ENCODE data around the gene GSTM3.
A peak's percentile ranks its signal among the peaks of the same experiment; 100 is the strongest.
"Not testable (repeated sequence)": the region's sequence is repeated elsewhere in the genome, so short reads cannot be mapped to it uniquely, and the experiment has no call there.

The GSTM3 gene

DNA sequence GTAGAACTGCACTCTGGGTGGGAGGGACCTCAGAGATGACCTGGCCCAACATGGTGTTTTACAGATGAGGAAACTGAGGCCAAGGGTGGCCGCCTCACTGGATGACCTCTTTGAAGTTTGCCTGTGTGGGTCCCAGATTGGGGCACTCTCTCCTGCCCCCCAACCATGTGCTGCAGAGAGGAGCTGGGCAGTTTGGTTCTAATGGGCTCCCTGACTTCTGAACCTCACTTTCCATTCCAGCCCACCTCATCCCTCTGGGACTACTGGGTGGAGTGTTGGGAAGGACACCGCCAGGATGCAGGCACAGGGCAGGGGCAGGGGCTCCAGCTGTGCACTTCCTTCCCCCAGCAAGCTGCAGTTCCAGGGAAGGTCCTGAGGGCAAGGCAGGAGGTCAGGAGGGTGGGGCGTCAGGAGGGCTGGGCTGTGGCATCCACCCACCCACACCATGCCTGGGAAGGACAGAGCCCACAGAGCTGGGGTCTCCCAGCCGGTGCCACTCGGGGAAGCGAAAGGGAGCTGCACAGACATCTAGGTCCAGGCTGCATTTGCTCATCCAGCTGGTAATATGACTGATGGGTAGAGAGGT lies 33.2 kb upstream of the GSTM3 start:
- no peak for DNase-seq

DNA sequence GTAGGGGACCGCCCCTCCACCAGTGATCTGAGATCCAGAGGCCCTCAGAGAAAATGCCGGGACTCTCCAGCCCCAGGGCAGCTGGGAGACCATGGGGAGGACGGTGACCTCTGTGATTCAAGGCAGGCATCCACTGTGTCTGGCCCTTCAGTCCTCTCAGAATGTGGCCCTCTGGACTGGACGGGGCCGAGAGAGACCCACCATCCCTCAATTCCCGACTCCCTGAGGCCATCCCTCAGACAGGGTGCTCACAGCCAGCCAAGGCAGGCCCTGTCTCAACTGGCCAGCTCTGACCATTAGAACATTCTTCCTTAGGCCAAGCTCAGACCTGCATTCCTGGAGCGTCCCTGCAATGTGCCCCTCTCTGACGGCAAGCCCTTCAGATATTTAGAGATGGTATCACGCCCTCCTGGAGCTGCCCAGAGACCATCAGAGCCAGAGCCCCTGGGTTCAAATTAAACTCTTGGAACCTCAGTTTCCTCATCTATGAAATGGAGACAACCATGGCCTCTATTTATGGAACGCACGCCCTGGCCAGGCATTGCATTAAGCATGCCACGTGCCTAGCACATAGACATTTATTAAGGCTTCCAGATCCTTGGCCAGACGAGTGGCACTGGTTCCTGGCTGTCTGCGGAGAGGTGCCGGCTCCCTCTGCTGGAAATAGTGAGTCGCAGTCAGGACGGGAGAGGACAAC lies 32.5 kb upstream of the GSTM3 start:
- DNase-seq, result peak; percentile 41

DNA sequence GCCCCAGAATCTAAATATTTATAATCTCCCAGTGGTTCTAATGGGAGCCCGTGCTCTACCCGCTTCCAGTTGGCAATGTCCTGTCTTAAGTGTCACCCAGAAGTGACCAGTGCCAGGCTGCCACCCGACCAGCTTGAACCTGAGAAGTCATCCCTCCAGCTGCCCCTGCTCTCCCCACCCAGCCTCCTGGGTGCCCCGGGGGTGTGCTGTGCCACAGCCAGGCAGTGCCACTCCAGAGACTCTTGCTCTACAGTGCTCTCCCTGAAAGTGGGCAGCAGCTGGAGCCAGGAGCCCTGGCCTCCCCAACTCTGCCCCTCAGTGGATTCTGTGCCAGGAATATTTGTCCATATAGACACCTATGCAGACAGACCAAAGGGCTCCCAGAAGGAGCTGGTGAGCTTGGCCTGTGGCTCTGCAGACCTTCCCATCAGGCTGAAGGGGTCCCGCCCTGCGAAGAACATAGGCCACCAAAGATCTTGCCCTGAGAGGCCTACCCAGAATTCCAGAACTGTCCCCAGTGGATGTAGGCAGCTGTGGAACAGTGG lies 31.9 kb upstream of the GSTM3 start:
- no peak for DNase-seq

DNA sequence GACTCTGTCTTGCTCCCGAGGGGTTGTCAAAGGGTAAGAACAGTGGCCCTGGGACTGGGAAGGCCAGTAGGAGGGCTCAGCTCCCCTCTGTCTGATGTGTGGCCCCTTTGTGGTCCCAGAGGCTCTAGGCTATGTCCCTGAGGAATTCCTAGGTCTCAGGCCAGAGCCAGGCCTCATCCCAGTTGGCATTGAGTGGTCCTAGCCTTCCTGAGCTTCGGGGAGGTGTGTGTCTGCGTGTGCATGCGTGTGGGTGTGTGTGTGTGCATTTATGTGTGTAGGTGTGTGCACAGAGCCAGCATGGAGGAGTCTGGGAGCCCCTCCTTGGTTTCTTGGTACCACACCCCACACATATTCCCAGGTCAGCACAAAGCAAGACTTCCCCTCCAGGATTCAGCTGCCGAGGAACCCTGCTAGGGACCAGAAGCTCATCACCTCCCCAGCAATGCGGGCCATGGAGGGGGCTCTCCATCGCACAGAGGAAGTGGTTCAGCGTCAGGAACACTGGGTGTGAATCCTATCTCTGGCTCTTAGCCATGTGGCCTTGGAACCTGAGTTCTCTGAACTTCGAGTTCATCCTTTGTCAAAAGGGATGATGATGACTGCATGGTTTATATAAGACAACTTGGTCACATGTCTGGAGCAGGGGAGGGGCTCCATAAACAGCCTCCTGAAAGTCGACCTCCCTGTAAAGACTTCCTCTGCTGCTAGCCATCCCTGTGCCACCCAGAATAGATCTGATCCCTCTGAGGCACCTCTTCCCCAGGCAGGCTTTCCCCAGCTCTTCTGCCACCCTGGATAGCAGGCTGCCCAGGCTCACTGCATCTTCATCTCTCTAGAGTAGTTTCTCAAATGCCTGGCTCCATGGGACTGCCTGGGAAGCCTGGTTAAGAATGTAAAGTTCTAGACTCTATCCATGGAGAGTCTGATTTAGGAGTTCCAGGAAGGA lies 31.1 kb upstream of the GSTM3 start:
- DNase-seq, result no peak

DNA sequence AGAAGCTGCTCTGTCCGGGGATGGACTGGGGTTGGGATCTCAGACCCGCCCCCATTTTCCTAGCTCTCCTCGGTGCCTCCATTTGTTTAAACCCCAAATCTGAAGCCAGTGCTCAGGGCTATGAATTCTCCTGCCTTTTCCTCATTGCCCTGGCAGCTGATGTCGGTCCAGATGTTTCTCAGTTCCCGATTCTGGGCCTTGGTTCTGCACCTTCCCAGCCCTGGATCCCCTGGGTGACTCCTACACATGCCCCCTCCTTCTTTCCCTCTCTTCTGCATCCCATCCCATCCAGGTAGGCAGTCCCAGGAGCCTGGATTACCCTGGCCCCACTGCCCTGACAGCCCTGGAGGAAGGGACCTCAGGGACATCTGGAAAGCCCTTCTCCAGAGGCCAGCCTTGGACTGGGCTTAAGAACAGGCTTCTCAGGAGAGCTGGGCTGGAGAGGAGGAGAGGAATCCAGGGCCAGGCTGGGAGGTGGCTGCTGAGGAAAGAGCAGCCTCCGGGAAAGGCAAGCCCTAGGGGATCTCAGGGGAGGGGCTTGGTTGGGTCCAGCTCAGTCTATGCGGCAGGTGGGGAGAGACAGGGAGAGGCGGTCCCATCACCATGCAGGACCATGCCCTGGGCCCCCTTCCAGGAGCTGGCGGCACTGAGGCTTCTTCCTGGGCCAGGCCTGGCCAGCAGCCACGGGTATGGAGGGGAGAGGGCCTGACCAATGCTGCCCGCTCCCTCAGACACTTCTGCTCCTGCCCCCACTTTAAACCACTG lies 29.7 kb upstream of the GSTM3 start:
- no peak for DNase-seq

DNA sequence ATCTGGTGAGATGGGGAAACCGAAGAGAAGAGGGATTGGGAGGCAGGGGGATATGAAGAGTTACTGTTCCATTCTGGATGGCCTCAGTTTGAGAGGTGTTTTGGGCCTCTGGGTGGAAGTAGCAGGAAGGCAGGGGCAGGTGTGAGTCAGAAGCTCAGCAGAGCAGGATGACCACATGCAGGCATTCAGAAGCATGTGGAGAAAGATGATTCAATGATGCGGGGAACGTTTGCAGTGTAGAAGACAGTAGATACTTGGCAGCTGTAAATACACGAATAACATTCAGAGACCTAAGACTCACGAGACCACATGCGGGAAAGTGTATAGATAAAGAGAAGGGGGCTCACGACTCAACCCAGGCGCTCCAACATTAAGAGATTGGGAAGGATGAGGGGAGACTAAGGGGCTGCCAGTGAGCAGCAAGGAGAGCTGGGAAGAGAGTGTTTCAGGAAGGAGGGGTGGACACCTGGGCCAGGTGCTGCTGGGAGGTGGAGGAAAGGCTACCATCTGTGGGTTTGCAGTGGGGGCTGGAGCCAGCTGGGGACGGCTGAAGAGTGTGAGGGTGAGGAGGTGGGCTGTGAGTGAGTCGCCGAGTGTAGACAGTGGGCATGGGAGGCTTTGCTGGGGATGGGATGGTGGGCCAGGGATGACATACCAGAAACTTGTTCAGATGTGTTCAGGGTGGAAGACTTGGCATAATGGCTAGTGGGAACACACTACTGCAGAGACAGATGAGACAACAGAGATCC lies 28.7 kb upstream of the GSTM3 start:
- no peak for DNase-seq

DNA sequence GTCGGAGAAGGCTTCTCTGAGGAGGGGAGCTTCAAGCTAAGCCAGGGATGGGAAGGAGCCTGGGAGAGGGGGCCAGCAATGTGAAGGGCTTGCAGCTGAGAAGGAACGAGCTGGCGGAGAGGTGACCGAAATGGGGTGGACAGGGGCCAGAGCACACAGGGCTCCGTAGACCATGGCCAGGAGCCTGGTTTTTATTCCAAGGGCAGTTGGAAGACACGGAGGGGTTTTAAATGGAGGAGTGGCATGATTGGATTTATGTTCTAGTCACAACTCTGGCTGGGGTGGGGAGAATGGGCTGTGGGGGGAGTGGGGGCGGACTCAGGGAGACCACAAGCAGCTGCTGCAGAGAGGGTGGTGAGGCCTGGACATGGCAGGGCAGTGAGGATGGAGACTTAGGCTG lies 28.0 kb upstream of the GSTM3 start:
- no peak for DNase-seq

DNA sequence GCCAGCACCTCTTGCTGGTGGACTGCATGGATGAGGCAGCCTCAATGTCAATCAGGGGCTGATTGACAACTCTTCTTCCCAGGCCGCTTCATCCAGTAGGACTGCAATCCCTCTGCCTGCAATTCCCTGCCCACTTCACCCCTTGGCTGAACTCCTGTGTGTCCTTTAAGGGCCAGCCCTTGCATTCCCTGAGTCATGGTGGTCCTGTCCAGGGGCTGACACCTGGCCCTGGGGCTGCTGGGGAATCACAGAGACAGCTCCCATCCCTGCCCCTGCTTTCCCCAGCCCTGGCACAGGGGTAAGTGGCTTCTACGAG lies 27.5 kb upstream of the GSTM3 start:
- DNase-seq, result no peak

DNA sequence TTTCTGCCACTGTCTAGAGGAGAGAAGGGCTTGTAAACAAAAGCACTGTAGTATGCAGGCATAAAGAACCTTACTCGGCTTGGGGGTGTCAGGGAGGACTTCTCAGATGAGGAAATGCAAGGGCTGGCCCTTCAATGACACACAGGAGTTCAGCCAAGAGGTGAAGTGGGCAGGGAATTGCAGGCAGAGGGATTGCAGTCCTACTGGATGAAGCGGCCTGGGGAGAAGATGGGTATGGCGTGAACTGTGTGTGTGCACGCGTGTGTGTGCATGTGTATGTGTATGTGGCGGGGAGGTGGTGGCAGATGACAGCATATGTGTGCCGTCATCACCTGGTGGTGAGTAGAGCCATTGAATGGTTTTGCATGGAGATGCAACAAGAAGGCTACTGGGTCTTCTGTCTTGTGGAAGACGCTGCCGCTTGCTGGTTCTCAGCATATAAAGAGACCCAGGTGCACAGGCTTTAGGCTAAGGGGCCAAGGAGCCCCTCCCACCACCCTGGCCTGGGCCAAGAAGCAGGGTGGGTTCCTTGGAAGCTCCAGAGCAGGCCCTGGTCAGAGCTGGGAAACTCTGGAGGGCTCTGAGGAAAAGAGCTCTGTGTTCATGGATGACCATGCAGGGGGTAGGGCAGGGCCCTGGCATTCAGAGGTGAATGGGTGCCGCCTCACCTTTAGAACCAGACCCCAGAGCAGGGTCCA lies 26.9 kb upstream of the GSTM3 start:
- no peak for DNase-seq

- not testable (repeated sequence) for DNase-seq
These were observed 26.3 kb upstream of the GSTM3 start for GRCh38 chr1:109766991-109767636.

- DNase-seq, result no peak
These were observed 25.2 kb upstream of the GSTM3 start for GRCh38 chr1:109765896-109766615.

- DNase-seq, result no peak
These were observed 24.6 kb upstream of the GSTM3 start for GRCh38 chr1:109765483-109765815.

DNA sequence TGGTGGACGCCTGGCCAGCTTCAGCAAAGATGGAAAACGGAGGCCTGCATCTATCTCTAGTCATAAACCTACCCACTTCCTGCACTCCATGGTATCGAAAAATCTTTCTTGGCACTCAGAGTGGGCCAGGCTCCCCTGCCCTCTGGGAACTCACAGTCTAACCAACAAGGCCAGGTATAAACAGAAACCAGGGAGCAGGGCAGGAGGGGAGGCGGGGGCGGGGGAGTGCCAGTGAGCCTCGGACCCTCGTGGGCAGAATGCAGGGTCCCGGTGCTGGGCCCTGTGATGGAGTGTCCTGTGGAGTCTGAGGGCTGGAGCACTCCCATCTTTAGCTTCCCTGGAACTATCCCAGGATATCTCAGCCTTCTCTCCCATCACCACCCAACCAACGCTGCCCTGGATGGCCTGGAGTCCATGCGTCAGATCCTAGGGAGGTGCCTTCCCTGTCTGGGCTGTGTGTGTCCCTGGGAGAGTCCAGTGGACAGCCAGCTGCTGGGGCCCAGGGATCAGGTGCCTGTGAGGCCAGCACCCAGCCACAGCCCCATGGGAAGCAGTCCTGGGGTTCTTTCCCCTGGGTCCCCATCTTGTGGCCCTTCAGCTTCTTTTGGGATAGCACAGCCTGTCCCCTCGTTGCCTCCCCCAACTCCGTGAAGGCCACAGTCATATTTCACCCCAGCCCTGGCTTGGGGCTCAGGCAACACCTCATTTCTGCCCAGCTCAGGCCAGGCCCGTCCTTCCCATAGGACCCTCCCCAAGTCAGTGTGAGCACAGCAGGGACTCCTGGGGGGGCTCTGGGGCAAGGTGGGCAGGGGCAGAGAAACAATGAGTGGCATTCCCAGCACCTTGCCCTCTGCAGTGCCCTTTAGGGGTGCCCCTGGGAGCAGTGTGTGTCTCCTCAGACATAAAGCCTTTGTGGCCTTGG lies 24.0 kb upstream of the GSTM3 start:
- no peak for DNase-seq

DNA sequence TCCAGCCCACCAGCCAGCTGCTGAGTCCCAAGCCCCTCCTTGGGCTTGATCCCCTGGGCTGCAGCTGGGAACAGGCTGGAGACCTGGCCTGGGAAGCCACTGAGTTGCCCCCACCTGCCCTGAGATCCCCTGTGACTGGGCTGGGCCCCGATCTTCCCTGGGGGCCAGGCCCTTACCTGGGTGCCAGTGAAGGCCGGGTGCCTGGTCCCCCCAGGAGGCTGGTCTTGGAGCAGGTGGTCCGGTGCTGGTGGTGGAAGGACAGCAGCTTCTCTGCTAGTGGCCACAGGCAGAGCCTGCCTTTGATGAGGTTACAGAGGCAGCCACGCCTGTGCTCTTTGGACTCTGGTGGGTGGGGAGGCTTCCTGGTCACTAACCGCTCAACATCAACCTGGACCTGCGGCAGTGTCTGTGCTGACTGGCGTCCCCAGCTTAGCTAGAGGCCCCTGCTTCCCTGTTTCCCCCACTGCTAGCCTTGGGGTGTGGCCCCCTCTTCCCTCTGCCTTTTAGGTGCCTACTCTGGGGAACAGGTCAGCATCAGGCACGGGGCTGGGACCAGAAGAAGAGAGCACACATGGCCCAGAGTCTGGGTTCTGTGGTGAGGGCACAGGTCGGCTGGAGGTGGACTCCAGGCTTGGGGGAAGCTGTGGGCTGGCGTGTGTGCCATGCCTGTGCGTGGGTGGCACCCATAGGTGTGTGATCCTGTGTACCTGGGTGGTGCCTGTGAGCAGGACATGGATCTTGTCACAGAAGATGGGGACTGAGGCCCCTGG lies 23.0 kb upstream of the GSTM3 start, which contains the start of gene EPS8L3:
Gene EPS8L3, minus strand, starts transcription at position 278 of the 770 bp plus-strand sequence. CDS start 2,174 bp downstream, outside the sequence.
- no peak for DNase-seq

DNA sequence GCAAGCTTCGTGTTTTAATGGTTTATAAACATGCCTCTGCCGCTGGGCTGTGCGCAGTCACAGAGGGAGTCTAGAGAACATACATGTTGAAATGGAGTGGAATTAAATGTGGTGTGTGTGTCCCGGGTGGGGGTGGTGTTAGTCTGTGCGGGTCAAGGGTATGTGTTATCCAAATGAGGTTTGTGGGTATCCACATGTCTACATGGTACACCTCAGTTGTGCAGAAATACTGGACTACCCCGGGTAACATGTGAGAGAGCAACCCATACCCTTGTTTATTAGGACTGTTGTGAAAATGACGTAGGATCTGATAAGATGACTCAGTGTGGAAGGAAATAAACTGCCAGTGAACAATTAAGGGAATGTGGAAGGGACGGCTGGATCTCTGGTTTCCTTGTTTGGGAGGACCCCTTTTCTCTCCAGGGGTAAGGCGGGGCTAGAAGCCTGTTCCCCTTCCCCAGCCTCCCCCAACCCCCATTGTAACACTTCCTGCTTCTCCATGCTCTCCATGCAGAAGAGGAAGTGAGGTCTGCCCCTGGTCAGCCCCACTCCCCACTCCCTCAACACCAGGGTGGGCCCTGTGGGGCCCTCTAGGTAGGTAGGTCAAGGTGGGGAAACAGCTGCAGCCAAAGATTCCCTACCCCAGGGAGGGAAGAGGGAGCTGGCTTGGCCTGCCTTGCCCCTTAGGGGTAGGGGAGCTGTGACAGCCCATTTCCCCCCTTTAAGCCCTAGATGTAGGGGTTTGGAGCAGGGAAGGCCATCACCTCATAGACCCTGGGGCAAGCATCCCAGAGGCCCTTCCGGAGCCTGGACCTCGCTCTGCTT lies 22.2 kb upstream of the GSTM3 start:
- no peak for DNase-seq

GRCh38 chr1:109762039-109762585 lies 21.3 kb upstream of the GSTM3 start:
- no peak for DNase-seq
